GM19238 (cell line): ENCODE measurements around the gene COL5A1.
"Not testable (repeated sequence)": the region's sequence is repeated elsewhere in the genome, so short reads cannot be mapped to it uniquely, and the experiment has no call there.

Experiments used
- DNase-seq: peaks from one replicate; pipeline ENCODE4 v3.0.0; 2011; ENCODE audit warnings: low spot score; ENCODE audit not compliant: insufficient read length

The COL5A1 gene

DNA sequence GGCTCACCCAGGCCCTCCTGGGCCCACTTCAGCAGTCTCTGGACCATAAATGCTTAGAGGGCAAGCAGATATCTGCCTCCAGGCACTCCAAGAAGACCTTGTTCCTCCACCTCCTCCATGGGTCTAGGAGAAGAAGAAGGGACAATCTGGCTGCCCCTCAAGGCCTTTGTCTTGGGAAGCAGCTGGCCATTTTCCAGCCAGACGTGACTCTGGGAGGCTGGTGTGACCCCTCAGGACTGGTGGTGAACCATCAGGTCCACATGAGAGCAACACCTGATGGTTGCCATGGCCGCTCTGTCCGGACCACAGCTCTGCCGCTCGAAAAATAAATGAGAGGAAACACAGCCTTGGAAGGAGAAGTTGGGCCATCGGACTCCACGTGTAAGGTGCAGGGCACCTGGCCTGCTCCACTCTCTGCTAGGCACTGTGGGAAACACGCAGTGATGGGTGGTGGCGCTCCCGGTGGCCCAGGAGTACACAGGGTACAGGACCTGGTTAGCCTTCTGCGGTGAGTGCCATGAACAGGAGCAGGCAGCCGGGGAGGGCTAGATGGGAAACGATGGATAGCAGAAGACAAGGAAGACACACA lies 3.0 kb upstream of the COL5A1 start:
- DNase-seq: no peak

DNA sequence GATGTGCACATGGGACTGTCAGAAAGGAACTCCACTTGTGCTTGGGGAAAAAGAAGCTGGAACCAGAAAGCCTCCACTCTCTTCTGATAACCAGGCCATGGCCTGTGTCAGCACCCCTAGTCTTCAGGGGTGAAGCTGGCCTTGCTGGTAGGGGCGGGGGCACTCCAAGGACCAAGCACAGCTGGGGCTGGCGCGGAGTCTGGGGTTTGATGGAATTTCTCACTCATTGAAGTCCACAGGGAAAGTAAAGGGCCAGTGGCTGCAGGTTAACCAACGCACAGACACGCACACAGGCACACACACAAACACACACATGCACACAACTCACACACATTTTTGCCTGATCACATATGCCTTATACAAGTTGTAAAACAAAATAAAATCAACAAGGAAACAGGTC lies 1.6 kb upstream of the COL5A1 start:
- no peak for DNase-seq

DNA sequence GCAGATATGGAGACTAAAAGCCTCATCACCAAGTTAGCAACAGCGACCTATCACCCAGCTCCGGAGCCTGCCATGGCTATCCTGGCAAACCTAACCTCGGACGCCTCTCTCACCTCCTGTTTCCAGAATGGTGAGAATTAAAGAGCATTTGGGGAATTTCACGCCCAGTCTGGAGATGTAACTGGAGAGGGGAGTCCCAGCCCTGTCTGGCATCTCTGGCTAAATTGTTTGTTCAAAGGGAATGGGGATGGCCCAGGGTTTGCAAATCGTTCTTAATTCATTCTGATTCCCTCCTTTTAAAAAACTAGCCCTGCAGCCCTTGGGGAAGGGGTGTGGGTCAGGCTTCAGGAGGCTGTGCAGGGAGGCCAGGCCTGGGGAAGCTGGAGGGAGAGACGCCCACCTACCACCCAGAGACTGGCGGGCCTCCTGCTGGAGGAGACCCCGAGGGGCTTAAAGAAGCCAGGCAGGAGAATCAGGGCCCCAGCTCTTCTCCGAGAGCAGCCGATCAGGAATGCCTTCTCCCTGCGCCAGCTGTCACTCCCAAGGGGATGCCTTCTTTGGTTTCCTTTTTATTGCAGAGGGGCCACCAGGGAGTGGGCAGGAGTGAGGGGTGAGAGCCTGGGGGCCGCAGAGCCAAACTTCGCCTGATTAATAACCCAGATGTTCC lies 964 bp upstream of the COL5A1 start:
- DNase-seq: no peak

DNA sequence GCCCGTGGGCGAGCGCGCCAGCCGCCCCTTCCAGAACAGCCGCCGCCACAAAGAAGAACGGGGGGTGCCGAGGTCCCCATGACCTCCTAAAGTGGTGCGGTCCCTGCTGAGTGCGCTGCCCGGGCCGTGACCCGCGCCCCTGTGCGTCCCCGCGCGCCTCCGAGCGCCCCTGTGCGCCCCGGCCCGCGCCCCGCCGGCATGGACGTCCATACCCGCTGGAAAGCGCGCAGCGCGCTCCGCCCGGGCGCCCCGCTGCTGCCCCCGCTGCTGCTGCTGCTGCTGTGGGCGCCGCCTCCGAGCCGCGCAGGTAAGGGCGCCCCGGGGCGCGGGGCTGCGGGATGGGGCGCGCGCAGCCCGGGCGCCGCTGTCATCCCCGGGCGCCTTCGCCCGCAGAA lies 384 bp downstream of the COL5A1 start:
- DNase-seq: no peak

DNA sequence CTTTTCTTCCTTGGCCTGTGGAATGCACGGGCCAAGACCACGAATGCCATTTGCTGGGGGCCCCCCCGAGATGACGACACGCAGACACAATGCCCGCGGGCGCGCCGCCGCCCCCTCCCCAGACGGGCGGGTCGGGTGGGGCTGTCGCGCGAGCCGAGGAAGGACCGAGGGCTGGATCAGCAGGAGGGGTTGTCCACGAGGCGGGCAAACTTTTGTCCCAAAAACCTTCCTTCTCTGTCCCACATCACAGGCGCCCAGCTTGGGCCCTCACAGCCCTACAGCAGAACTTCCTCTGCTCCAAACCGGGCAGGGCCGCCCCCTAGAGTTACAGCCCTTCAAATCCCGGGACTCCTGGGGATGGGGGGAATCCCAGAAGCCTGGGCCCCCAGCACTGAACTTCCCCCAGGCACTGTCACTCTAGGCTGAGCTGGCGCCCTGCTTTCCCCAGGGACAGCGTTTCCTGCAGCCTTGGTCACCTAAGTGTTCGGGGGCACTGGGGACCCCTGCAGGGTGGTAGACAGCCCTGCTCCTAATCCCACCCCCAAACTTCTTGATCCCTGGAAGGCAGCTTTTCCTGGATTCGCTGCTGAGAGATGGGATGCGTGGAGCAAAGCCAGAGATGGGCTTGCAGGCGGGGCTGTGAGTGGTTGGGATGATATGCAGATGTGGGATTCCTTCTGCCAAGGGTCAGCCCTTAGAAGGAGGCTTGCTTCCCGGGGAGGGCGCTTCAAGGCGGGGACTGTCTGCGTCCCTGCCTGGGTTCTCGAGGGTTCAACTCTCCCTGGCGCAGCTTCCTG lies 980 bp downstream of the COL5A1 start:
- DNase-seq: no peak

DNA sequence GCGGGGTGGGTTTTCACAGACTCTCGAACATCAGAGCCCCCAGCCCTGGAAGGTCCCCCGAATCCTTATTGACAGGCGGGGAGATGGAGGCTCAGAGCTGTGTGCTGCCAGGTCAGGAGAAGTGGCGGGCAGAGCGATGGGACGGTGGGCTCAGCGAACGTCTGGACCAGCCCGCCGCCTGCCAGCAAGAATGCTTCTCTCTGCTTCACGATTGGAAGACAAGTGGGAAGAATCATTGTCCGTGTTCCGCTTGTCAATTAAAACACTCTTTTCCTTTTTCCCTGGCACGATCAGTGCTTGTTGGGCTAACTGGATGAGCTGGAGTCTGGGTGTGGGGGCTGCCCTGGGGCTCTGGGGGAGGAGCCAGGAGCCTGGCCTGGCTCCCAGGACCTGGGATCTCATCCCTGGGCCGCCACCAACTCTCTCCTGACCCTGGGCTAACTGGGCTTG lies 1.6 kb downstream of the COL5A1 start:
- no peak for DNase-seq

DNA sequence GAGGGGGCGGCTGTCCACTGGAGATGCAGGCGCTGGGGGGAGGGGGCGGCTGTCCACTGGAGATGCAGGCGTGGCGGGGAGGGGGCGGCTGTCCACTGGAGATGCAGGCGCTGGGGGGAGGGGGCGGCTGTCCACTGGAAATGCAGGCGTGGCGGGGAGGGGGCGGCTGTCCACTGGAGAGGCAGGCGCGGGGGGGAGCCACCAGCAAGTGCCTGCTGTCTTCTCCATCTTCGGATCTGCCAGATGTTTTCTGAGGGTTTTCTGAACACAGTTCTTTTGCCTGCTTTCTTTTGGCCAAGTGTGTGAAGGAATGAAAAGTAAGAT lies 2.8 kb downstream of the COL5A1 start:
- not testable (repeated sequence) for DNase-seq

DNA sequence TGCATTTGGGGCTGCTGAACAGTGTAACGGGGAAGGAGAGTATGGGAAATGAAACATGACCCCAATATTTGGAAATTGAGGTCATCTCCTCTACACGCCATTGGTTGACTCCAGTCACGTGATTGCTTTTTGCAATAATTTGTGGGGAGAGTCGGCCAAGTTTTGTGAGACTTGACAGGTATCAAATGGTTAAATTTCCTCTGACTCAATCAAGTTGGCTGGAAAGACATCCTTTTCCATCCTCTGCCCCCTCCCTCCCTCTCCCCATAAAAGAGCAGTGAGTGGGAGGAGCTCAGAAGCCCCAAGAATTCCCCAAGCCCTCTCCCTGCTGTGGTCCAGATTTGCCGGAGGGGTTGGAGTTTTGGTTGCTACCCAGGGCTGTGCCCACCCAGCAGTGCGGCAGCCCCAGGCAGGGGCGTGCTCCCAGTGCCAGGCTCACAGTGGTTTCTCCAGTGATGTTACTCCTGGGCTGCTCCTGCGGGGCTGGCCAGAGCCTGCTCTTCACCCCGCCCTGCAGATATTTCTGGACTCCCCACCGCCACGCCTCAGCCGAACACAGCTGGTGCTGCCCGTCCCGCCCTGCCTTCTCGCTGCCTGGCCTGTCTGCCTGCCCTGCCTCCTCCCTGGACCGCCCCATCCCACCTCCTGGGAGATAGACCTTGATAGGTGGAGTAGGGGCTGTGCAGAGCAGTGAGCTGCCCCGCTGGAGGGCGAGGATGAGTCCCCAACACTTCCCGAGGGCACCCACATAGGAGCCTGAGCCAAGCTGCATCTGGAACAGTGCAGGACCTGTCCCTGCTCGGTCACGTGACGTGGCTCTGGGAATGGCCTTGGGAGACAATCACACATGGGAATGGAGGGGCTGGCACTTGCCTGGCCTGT lies 3.4 kb downstream of the COL5A1 start:
- no peak for DNase-seq

DNA sequence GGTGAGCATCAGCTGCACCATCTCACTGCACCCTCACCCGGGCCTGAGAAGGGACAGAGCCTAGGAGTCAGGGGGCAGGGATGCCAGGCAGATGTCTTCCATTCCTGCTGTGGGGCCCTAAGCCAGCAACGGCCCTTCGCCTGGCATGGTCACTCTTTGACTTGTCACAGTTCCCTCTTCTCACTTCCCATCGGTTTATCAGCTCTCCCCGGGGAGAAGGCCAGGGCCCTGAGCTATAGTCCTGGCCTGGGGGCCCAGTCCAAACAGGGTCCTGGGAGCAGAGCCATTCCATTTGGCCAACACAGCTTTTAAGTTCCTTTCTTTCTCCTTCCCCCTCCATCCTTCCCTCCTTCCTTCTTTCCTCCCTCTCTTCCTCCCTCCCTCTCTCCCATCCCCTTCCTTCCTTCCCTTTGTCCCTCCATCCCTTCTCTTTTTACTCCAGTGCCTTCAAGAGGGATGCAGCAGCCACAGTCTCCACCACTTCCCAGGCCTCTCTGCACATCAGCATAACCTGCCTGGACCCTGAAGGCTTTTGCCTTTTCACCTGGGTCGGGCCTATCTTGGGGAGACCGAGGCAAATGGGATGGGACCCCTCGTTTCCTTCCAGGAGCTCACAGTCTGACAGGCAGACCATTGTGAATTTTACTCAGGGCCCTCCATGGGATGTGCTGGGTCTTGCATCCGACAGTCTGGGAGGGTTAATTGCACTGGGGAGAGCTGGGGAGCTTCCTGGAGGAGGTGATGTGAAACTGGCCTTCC lies 4.2 kb downstream of the COL5A1 start:
- no peak for DNase-seq

DNA sequence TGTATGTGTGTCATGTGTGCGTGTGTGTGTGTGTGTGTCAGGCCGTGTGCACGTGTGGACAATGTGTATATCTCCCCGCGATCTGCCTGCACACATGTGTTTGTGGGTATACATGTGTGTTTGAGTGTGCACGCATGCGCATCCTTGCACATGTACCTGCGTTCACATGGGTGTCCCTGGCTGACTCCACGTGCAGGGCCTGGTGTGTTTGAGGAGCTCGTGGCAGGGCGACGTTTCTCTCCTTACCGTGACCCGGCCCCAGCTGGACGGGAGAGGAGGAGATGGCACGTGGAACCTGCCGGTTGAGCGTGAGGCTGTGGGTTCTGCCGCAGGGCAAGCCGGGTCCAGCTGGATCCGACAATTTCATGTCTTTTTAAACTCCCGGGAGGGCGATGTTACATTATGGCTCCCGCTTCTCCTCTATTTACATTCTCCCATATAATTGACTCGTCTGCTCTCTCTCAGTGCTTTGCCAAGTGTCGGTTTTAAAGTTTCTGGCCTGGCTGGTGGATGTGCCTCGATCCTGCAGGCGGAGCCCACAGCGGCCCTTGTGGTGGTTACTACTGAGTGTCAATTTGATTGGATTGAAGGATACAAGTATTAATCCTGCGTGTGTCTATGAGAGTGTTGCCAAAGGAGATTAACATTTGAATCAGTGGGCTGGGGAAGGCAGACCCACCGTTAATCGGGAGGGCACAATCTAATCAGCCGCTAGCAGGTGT lies 5.9 kb downstream of the COL5A1 start:
- DNase-seq: no peak

DNA sequence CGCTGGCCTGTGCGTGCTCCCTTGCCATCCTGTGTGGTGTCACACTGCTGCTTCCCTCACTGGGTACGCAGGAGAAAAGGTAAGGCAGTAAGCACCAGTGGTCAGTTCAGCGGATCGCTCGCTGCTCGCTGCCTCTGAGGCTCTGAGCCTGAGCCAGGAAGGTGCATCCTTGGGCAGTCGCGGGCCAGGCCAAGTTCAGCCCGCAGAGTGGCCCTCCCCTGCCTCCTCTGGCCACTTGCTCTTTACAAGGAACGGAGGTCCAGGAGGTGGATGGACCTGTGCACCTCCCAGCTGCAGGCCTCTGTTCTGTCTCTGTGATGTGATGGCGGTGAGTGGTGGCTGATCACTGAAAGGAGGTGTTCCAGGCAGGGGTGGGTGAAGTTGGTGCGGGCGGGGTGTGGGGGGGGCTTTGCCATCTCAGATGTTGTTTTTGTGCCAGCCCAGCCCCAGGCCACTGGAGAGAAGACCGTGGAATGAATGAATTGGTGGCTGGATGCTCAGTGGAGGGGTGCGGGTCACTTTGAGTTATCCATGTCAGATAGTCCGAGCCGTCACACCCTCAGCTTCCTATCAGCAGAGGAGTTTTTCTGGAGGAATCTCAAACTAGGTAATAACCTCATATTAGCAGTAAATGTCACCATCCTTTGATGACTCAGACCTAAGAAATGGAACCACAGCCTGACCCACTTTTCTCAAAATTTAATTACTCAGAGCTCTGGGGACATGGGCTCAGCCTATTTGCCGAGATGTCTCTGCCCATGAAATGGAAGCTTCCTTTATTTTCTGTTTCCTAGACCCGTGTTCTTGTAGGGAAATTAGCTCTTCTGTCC lies 7.3 kb downstream of the COL5A1 start:
- DNase-seq: no peak

DNA sequence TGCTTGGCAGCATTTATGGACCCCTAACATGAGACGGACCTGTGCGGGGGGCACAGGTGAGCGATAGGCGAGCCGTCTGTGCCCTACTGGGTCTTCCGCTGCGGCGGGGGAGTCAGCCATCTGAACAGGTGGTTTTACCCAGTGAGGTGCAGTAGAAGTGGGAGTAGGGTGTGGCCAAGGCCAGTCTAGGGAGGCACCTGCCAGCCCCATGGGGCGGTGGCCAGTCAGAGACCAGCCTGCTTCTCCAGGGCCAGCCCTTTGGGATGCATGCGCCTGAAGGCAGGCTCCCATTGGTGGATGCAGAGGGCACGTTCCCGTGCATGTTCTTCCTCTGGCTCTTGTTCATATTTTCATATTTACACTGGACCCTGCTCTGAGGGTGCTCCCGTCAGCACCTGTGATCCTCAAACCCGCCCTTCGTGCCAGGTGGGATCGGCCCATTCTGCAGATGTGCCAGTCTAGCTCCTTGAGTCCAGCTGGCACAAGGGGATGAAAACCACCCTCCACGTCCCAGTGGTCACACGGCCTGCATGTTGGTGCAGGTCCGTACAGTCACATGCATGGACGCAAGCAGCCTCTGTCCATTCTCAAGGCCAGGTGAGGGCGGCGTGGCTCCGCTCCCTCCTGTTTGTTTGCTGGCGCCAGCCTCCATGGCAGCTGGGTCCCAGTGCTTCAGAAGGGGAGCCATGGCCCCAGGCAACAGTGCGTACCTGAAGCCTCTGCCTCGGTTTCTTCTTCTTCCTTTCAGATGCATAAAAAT lies 9.0 kb downstream of the COL5A1 start:
- no peak for DNase-seq

DNA sequence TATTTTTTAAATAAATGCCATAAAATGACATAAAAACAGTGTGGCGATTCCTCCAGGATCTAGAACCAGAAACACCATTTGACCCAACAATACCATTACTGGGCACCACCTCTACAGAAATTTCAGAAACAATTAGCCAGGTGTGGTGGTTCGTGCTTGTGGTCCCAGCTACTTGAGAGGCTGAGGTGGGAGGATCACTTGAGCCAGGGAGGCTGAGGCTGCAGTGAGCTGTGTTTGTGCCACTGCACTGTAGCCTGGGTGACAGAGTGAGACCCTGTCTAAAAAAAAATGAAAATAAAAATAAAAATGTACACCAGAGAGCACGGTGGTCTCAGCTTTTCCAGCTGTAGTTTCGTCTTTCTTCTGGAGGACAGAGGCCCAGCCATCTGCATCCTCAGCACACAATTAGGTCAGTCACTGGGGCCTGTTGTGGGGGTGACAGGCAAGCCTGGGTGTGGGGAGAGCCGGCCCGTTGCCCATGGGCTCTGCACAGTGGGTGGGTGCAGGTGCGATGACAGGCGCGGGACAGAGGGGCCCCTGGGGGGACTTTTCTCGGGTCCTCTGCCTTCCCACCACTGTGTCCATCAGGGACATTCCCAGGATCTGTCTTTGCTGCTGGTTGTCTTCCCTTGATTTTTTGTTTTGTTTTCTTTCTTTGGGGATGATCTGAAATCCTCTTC lies 9.8 kb downstream of the COL5A1 start:
- DNase-seq: no peak

DNA sequence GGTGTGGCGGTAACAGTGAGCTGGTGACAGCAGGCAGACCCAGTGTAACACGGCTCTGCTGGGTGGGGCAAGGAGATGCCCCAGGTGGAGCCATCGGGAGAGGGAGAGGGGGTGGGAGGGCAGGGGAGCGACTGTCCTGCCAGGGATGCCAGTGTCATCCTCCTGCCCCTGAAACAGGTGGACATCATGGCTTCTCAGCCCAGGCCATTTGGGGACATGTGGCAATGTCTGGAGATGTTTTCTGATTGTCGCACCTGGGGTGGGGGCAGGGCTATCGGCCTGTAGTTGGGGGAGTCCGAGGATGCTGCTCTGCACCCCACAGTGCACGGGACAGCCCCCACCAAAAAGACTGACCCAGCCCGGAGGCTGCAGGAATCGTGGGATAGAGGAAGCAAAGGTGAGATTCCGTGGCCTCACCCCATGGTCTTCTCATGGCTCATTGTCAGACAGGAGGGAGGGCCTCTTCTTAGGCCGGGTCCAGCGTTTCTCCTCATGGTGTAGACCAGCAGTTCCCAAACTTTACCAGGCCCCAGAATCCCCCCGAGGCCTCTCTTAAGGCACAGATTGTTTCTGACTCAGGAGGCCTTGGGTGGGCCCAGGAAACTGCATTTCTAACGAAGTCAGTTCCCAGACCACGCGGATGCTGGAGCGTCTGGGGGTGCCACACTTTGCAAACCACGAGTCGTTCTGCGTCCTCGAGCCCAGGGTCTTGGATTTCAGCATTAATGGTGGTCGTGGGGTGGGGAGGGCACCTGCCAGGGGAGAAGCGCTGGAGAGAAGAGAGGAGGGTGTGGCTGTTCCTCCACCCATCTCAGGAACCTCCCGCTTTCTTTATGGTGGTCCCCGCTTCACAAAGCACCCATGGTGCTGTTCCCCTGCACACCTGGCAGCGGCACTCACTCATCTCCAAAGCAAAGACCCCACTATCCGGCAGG lies 11.0 kb downstream of the COL5A1 start:
- no peak for DNase-seq

DNA sequence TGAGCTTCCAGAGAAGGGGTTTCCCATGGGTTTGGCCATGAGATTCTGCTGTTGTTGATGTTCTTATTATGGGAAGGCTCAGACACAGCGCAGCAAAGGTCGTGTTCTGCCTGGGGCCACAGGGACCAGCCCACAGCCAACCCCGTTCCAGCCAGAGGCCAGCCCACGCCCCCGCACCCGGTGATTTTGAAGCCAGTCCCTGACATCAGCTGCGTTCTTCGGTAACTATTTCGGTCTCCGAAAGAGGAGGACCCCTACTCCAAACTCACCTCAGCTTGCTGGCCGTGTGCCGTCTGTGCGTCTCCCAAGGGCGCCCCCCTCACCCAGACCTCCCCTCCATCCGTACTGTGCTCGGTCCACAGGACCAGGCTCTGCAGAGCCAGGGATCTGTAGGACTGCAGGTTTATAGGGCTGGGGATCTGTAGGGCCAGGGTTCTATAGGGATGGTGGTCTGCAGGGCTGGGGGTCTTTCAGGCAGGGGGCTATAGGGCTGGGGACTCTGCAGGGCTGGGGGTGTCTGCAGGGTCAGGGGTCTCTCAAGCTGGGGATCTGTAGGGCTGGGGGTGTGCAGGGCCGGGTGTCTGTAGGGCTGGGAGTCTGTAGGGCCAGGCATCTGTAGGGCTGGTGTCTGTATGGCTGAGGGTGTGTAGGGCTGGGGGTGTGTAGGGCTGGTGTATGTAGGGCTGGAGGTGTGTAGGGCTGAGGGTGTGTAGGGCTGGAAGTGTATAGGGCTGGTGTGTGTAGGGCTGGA lies 11.8 kb downstream of the COL5A1 start:
- no peak for DNase-seq

DNA sequence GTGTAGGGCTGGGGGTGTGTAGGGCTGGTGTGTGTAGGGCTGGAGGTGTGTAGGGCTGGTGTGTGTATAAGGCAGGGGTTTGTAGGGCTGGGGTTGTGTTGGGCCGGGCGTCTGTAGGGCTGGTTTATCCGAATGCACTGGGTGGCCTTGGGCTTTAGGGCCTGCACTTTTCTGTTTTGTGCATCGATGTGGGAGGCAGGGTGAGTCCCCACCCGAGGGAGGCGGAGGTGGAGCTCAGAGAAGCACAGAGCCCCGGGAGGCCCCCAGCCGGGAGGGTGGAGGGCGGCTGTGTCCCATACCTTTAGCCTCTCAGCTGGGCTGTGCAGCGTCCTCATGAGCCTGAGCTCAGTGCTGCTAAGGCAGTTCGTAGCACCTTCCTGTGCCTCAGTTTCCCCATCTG lies 13.5 kb downstream of the COL5A1 start:
- DNase-seq: no peak
